CD4-positive, alpha-beta T cell (primary cell): Measurements from ENCODE around the gene FCHO2. TPM values are rescaled to one million over a fixed set of nuclear protein-coding genes. Genes with fewer than 3 reads are reported as not detected.

Experiments
- ATAC-seq: fragments of 200-7000 bp; cut with Tn5 transposase; one replicate; pipeline ENCODE4 v1.10.0; 2022; ENCODE audit warnings: mild to moderate bottlenecking; ENCODE audit not compliant: poor library complexity
- CTCF ChIA-PET: fragments of 350-600 bp; sonication (Branson Sonifier 250); formaldehyde crosslinking; loops from one replicate; lab custom pipeline; 2021; ENCODE audit warnings: antibody characterized with exemption, inconsistent platforms; lab: Charles Lee
- POLR2A ChIA-PET: fragments of 350-600 bp; sonication (Branson Sonifier 250); formaldehyde crosslinking; loops from one replicate; lab custom pipeline; 2021; ENCODE audit warnings: antibody characterized with exemption, inconsistent platforms; lab: Charles Lee
- DNase-seq, 14 experiments: peaks; one replicate each; pipeline ENCODE4 v3.0.0-alpha.2; 2013 to 2020; ENCODE audit warnings: mixed read lengths in 2 of 14
- H3K27ac ChIP-seq, 2 donors: one replicate each; pipeline versions ENCODE4 v1.5.1 to v1.7.0; 2013; ENCODE audit warnings: low read length in 2 of 2, low read depth in 1 of 2, mild to moderate bottlenecking in 1 of 2
- H3K27me3 ChIP-seq, 2 experiments: 1 replicate in 1 of 2; 2 replicates in 1 of 2; pipeline versions ENCODE4 v1.6.1 to v1.7.0; 2013; ENCODE audit warnings: low read length in 2 of 2, control low read depth in 1 of 2, mild to moderate bottlenecking in 1 of 2, moderate library complexity in 1 of 2; ENCODE audit not compliant: insufficient read depth in 2 of 2, control insufficient read depth in 1 of 2
- H3K36me3 ChIP-seq: one replicate; pipeline ENCODE4 v1.6.1; 2013; ENCODE audit warnings: low read length, control low read depth; ENCODE audit not compliant: insufficient read depth
- H3K4me1 ChIP-seq: one replicate; pipeline ENCODE4 v1.6.1; 2013; ENCODE audit warnings: low read length, control low read depth; ENCODE audit not compliant: insufficient read depth
- H3K4me3 ChIP-seq: one replicate; pipeline ENCODE4 v1.5.1; 2013; ENCODE audit warnings: mild to moderate bottlenecking, low read length, moderate library complexity
- H3K9me3 ChIP-seq, 2 experiments: 1 replicate in 1 of 2; 2 replicates in 1 of 2; pipeline versions ENCODE4 v1.6.1 to v1.7.0; 2013; ENCODE audit warnings: low read length in 2 of 2, mild to moderate bottlenecking in 2 of 2, control low read depth in 1 of 2, moderate library complexity in 1 of 2; ENCODE audit not compliant: control insufficient read depth in 1 of 2, insufficient read depth in 1 of 2
- H3K27ac Mint-ChIP-seq: one replicate; pipeline ENCODE4 v1.8.0; 2020; ENCODE audit warnings: mixed read lengths
- H3K27me3 Mint-ChIP-seq: one replicate; pipeline ENCODE4 v1.8.0; 2021; ENCODE audit warnings: mixed read lengths
- H3K36me3 Mint-ChIP-seq: one replicate; pipeline ENCODE4 v1.8.0; 2021; ENCODE audit warnings: low read depth, mixed read lengths
- H3K4me1 Mint-ChIP-seq: one replicate; pipeline ENCODE4 v1.8.0; 2021; ENCODE audit warnings: low read depth, mixed read lengths
- H3K4me3 Mint-ChIP-seq: one replicate; pipeline ENCODE4 v1.8.0; 2020; ENCODE audit warnings: mild to moderate bottlenecking, mixed read lengths
- H3K9me3 Mint-ChIP-seq: one replicate; pipeline ENCODE4 v1.8.0; 2020; ENCODE audit warnings: mixed read lengths
- CTCF ChIP-seq: fragments of 200-600 bp; IDR thresholded peaks from one replicate; pipeline ENCODE4 v1.8.0; 2022; ENCODE audit warnings: antibody characterized with exemption, mild to moderate bottlenecking
- intact Hi-C, 2 experiments: fragments of 100-400 bp; cut with DNase I in 1 of 2; cut with micrococcal nuclease in 1 of 2; formaldehyde crosslinking; loops; one replicate each; pipeline versions ENCODE4 v1.15.1 to v1.9.0; 2023 to 2025; cut with DNase I, micrococcal nuclease
- total RNA-seq, 174 experiments: library from RNA in 2 of 174; stranded (reverse) in 2 of 174; gene quantifications; one replicate each; pipeline ENCODE4 v1.2.3 and lab custom pipeline; 2021 to 2026

The FCHO2 gene
- total RNA-seq, 2 experiments from 2014 or later, result 2.0 to 2.6 TPM

DNA sequence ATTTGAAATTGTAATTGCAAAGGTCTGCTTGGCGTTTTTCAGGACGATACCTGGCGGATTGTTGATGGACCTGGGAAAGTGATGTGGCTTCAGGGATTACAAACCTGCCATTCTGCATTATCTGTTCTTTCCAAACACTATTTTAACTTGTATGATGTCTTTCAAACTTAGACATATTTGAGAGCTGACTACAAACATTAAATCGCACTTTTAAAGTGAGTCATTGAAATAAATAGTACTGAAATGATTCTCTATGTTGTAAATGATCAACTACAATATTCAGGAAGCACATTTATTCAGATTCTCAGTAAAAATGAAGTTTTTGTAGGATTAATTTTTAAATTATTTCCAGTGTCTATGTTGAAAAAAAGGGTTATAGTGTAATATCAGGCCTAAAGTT lies 132.2 kb downstream of the FCHO2 start:
- H3K27me3 Mint-ChIP-seq, result peaks cover 30% of the 10 kb centered on the region
- H3K36me3 ChIP-seq, result no peaks in the 10 kb centered on the region
- no peaks in the 10 kb centered on the region for H3K36me3 Mint-ChIP-seq
- no peak for TF ChIP-seq CTCF
- ChIA-PET CTCF (no interaction called here), POLR2A (no interaction called here)
- intact Hi-C loops, result no loop called here
- H3K4me3 ChIP-seq, result no peak overlapping the region
- ATAC-seq, result no peak
- no peaks in the 10 kb centered on the region for H3K9me3 Mint-ChIP-seq
- DNase-seq, result no peak
- H3K27ac Mint-ChIP-seq, result no peak overlapping the region
- H3K4me1 ChIP-seq, result no peaks in the 10 kb centered on the region
- no peaks in the 10 kb centered on the region for H3K4me1 Mint-ChIP-seq
- H3K27me3 ChIP-seq, result no peaks in the 10 kb centered on the region
- no peak overlapping the region for H3K27ac ChIP-seq
- H3K9me3 ChIP-seq, result no peaks in the 10 kb centered on the region
- H3K4me3 Mint-ChIP-seq, result no peak overlapping the region

GRCh38 chr5:73093943-73094342 lies 138.1 kb downstream of the FCHO2 start:
- ChIA-PET CTCF (no interaction called here), POLR2A (no interaction called here)
- Mint-ChIP-seq H3K27ac (no peak overlapping the region), H3K4me1 (no peaks in the 10 kb centered on the region), H3K27me3 (peaks cover 35% of the 10 kb centered on the region), H3K9me3 (no peaks in the 10 kb centered on the region), H3K36me3 (no peaks in the 10 kb centered on the region), H3K4me3 (no peak overlapping the region)
- Histone ChIP-seq H3K27ac (no peak overlapping the region), H3K4me1 (no peaks in the 10 kb centered on the region), H3K9me3 (no peaks in the 10 kb centered on the region), H3K4me3 (no peak overlapping the region), H3K36me3 (no peaks in the 10 kb centered on the region), H3K27me3 (peaks cover 0 to 4% of the 10 kb centered on the region in 2 experiments)
- ATAC-seq (no peak), DNase-seq (no peak)
- intact Hi-C loops, result no loop called here
- no peak for TF ChIP-seq CTCF

- no peak for TF ChIP-seq CTCF
- Mint-ChIP-seq H3K36me3 (no peaks in the 10 kb centered on the region), H3K27me3 (peaks cover 33% of the 10 kb centered on the region), H3K4me3 (no peak overlapping the region), H3K4me1 (no peaks in the 10 kb centered on the region), H3K27ac (no peak overlapping the region), H3K9me3 (no peaks in the 10 kb centered on the region)
- no peak for DNase-seq
- H3K27ac ChIP-seq, result no peak overlapping the region
- H3K9me3 ChIP-seq, result no peaks in the 10 kb centered on the region
- intact Hi-C loops, result no loop called here
- ChIA-PET POLR2A (interaction anchor here (0.7 kb wide), 1 partner anchor 165 kb away, joined by 3 read pairs; no protein-coding TSS in a partner anchor), CTCF (no interaction called here)
- no peaks in the 10 kb centered on the region for H3K4me1 ChIP-seq
- ATAC-seq, result no peak
- H3K36me3 ChIP-seq, result no peaks in the 10 kb centered on the region
- H3K27me3 ChIP-seq, result peaks cover 0 to 4% of the 10 kb centered on the region in 2 experiments
- no peak overlapping the region for H3K4me3 ChIP-seq
Observed at GRCh38 chr5:73094415-73094814, 138.6 kb downstream of the FCHO2 start.
